GM21381 (cell line): ENCODE results near the gene CAPZA3.
"Not testable (repeated sequence)": the region's sequence is repeated elsewhere in the genome, so short reads cannot be mapped to it uniquely, and the experiment has no call there.

Experiments used
- ATAC-seq: cut with Tn5 transposase; IDR thresholded peaks from one replicate; pipeline ENCODE4 v1.9.1; 2021; ENCODE audit warnings: mild to moderate bottlenecking, moderate library complexity; ENCODE audit not compliant: unreplicated experiment

Gene CAPZA3, protein sequence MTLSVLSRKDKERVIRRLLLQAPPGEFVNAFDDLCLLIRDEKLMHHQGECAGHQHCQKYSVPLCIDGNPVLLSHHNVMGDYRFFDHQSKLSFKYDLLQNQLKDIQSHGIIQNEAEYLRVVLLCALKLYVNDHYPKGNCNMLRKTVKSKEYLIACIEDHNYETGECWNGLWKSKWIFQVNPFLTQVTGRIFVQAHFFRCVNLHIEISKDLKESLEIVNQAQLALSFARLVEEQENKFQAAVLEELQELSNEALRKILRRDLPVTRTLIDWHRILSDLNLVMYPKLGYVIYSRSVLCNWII

DNA sequence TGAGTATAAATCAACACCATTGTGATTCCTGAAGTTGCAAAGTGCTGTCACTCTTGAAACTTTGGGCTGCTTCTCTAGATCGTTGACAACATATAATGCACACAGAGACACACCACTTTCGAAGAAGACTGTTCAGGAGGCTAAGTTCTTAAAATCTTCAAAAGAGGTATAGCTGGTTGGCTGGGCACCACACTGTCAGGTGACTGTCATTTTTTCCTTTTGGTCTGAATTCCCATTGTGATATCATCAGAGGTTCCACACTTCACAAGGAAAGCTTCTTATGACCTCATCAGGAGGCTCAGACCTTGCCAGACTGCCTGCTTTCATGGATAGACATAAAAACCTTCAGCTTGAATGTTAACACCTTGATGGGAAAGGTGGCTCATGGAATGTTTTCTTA, at the start of gene CAPZA3, which contains the start of gene PLCZ1:
Gene CAPZA3 (plus strand): TSS at position 301 of the 400 bp plus-strand sequence. CDS start 150 bp downstream, outside the sequence.
Gene PLCZ1 (minus strand): TSS at position 194 of the 400 bp plus-strand sequence. CDS start 641 bp downstream, outside the sequence.
- ATAC-seq = no peak

DNA sequence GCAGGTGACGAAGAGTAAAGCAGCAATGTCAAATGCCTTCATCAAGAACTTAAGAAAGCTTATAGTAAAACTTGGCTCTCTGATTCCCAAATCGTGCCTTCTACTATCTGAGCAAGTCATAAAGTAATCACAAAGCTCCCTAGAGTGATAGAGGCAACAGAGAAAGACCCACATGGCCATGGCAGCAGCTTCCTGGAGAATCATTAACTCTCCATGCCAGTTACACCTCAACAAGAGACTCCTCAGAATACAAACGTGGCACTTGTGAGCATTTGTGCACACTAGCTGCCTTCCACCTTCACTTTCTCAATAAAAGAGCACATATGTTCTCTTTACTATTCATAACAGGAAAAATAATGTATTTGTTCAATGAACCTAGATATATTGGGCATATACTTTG, 48.1 kb upstream of the CAPZA3 start:
- no peak for ATAC-seq

DNA sequence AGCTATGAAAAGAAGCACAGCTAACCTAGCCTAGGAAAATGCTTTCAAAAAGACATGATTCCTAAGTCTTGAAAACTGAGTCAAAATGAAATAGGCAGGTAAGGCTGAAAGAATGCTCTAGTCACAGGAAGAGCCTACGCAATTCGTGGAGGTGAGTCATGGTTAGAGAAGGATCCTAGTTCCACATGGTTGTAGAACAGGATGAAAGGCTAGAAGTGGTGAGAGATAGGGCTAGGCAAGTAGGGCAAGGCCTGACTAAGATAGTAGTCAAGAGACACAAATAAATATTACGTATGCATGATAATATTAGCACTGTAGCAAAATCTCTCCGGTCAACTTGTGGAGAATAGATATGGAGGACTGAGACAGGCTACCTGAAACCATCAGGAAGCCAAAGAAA, 47.3 kb upstream of the CAPZA3 start:
- no peak for ATAC-seq

DNA sequence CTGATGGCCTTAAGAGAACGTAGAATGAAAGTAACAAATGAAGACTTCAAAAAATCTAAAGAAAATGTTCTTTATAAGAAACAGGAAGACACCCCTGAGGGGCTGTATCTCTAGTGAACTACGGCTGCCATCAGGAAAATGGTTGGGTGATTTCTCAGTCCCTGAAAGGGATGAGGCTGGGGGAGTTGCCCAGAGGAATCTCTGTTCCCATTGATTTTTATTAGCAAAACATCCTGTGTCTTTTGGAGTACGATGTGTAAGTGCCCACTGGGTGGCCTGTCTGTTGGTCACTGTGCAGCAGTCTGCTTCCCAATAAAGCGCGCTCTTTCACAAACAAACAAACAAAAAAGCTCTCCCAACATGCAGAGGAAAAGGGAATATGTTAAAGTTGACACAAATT, 43.9 kb upstream of the CAPZA3 start:
- not testable (repeated sequence) for ATAC-seq

DNA sequence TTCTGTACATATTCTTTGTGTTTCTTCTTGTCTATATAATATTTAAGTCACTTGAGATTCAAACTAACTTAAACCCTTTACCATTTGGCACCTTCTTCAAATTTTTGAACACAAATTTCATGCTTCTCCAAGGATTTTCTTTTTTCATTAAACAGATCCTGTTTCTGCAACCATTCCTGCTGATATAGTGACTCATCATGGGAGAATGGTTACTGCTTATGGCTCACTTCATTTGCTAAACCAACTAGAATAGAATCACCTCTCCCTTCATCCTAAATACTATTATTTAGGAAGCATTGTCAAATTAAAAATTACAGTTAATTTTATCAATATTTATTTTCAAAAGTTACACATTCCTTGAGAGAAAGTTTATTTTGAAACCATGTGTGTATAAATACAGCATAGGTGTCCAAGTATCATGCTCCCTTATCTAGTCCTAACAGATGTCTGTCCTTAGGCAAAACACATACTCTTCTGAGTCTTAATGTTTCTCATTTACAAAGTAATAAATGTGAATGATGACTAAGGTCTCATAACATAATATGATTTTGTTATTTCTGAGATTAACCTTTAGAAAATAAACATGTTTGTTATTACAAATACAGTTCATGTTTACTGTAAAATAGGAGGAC, 40.8 kb upstream of the CAPZA3 start:
- no peak for ATAC-seq

DNA sequence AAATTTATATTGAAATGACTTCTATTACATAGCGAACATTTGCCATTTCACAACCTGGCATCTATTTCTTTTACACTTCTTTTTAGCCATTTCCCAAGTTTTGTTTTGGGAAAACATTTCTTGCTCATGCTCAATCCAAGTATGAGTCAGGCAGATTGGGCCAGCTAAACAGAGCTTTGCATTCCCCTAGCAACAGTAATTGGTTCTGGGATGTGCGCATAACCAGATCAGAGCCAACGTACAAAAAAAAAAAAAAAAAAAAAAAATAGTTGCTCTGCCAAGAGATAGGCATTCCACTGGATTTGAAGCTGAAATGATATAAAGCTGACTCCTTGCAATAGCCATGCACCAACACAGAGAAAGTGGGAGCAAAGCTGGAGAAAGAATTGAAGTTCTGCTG, 37.6 kb upstream of the CAPZA3 start:
- no peak for ATAC-seq

DNA sequence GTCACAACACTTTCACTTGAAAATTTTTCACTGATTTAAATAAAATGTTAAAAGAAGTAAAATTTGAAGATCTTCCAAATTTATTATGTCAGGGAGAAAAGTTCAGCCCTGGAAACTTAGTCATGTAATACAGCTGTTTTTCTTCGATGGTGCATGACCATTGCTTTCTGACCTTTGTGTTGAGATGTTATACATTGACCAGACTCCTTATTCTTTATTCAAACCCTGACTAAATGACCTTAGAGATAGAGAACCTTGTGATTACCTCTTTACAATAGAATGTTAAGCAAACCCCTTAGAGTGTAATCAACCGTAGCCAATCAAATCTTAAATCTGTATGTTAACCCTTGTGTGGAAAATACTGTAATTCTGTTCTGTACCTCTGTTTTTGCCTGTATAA, 34.6 kb upstream of the CAPZA3 start:
- no peak for ATAC-seq

DNA sequence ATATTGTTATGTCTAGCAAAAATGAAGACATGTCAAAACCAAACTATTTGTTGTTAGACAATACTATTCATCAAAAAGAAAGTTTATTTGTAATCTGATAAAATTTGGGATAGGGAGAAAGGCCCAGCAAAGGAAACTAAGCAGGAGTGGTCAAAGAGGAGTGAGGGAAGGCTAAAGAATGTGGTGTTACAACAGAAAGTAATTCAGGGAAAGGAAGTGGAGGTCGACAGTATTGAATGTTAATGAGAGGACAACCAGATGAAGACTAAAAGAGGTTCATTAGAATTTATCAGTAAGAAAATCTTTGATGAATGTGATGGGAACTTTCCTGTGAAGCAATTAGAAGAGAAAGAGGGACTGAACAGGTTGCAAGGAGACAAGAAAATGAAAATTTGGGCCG, 34.0 kb upstream of the CAPZA3 start:
- no peak for ATAC-seq

DNA sequence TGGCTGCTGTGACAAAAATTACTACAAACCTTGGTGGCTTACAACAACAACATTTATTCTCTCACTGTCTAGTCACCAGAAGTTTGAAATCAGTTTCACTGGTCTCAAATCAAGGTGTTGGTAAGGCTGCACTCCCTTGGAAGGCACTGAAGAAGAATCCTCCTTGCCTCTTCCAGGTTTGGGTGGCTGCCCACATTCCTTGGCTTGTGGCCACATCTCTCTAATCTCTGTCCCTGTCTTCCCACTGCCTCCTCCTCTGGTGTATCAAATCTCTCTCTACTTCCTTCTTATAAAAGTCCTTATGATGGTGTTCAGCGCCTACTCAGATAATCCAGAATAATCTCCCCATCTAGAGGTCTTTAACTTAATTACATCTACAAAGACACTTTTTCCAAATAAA, 31.1 kb upstream of the CAPZA3 start:
- ATAC-seq = no peak

DNA sequence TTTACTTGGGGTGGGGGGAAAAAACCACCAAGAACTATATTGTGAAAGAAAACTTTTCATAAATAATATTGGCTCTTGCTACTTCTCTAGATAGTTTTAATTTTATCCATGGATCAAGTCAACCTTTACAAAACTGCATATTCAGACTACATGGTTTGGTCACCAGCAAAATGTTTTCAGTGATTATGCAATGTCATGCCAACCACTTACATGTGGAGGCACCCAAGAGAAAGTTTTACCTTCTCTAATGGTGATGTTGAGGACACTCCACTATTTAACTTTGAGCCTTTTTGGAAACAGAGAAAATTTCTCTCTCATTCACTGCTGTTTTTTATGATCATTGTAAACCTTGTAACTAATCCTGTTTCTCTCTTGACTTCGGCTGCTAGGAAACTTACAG, 21.7 kb upstream of the CAPZA3 start:
- ATAC-seq = no peak

DNA sequence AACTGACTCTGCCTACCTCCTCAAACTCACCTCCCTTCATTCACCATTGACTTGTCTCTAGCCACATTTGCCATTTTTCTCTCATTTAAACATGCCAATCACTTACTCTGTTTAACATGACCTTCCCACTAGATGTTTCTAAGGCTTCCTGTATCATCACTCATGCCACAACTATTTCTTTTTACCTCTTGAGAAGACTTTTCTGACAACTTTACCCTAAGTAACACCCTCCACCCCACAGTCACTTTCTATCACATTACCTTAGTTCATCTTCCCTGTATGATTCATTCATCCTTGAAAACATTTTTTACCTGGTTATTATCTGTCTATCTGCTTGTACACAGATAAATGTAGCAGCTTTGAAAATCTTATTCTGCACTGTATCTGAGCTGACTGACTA, 19.5 kb upstream of the CAPZA3 start:
- ATAC-seq = no peak

DNA sequence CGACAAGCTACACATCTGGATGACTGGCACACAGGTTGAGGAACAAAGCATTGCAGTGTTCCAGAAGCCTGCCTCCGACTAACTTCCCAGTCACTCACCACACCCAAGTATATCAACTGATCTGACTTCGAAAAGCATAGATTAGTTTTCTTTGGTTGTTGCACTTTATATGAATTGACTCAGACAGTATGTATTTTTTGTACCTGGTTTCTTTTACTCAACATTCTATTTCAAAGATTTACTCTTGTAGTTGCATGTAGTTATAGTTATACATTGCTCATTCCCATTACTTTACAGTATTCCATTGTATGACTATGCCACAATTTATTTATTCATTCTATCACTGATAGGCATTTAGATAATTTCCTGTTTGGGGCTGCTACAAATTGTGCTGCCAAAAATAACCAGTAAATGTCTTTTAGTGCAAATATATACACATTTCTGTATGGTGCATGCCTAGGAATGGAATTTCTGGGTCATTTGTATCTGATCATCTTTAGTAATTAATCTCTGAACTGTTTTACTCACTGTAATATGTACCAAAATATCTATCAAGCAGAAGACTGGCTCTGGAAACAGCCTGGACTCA, 17.9 kb upstream of the CAPZA3 start:
- no peak for ATAC-seq

DNA sequence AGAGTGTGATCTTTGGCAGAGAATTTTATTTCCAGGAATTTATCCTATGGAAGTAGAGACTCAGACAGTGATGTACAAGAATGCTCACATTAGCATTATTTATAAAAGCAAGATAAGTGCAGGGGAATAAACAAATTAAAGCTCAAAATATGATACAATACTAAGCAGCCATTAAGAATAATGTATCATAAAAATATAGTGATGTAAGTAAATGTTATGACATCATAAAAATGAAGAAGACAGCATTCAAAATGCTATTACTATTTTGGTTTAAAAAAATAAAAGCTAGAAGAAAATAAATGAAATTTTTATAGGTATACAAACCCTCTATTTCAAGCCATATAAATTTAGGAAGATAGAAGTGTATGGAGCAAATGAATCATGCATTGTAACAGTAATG, 17.2 kb upstream of the CAPZA3 start:
- ATAC-seq = no peak

DNA sequence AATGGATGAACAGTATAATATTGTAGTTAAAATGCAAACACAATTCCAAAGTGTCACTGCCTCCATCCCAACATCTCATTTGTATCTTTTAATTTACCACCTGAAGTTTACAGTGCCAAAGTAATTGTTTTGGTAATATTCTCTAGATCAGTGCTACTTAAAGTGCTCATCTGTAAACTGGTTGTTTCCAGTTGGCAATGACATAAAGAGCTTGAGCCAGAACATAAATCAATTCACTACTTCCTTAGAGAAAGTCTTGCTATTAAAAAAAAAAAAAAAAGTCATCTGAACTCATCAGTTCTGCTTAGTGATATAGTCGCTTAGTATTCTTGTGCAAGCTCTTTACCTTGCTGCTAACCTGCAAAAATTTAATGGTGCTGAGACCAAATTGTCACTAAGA, 16.5 kb upstream of the CAPZA3 start:
- no peak for ATAC-seq

DNA sequence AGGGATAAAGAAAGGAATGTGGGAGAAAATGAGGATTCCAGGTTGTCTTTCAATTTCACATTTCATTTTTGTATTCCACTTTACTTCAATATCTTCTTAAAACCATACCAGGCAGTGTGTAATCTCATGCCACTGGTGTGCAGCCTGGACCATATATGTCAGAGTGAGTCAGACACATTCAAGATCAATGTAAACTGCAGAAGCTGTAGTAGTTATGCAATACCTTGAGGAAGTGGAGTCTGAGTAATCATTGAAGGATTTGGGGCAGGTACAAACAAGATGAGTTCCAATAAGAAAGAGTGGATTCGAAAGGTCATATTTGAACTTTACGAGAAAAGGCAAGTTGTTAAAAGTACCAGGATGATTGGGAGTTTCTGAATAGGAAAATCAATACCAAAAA, 14.2 kb upstream of the CAPZA3 start:
- no peak for ATAC-seq

DNA sequence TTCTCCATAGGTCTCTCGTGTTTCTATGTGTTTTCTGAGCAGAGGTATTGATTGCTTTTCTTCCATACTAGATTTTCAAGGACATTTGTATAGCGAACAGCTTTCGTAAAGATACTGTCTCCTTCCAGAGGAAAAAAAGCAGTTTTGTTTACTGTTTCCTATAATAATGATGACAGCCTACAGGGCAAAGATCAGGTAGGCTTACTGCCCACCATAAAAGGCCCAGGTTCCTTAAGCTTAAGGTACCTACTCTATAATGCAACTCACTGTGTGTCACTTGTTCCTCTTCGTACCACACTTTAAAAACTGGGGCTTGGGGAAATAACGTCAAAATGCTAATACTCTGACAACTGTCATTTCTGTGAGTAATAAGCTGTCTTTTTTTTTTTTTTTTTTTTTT, 6.8 kb upstream of the CAPZA3 start:
- ATAC-seq = no peak

DNA sequence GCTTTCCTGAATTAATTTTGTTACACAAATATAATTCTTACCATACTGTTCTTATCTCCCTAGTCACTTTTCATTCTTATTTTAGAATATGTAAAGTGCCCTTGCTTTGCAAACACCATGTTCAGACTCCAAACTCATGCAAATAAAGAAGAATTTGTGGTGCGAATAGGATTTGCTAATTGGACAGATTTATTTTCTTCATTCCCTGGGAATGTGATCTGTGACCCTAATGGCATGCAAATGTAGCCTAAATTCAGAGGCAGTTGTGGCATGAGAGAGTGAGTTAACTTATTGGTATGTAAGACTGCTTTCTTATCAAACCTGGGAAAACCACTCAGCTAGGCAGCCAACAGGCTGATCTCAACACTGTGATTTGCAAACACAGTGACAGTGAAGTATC, 10.0 kb downstream of the CAPZA3 start:
- no peak for ATAC-seq

DNA sequence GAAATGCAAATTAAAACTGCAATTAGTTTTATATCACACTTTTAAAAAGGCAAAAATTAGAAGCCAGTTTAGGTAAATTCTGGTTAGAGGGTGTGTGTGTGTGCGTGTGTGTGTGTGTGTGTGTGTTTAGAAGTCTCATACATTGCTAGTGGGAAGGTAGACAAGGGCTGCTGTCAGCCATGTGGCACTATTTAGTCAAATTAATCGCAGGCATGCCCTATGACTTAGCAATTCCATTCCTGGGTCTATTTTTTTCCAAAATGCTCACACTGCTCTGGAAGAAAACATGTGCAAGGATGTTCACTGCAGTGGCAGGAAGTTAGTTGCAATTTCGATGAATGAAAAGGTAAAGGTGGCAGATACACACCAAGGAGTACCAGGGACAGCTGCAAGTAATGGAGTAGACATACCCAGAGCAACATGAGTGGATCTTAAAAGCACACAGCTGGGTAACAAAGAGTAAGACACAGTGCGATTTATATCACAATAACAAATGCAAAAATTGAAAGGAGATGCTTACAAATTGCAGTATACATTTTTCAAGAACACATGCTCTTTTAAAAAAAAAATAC, 11.6 kb downstream of the CAPZA3 start:
- no peak for ATAC-seq

DNA sequence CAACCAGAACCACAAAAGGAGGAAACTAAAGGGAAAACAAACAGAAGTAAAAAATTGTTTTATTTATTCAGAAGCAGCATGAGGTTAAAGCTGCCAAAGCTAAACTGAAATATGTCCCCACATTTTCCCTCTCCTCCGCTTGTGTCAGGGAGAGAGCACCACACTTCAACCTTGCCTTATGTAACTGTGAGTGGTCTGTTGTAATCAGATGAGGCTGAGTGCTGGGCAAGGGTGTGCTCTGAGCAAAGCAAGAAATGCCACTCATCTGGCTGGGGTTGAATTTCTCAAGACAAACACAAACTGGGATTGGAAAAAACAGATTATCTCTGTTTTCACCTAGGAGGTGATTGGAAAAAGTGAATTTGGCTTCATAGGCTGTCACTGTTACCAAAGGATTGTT, 12.2 kb downstream of the CAPZA3 start:
- ATAC-seq = no peak

DNA sequence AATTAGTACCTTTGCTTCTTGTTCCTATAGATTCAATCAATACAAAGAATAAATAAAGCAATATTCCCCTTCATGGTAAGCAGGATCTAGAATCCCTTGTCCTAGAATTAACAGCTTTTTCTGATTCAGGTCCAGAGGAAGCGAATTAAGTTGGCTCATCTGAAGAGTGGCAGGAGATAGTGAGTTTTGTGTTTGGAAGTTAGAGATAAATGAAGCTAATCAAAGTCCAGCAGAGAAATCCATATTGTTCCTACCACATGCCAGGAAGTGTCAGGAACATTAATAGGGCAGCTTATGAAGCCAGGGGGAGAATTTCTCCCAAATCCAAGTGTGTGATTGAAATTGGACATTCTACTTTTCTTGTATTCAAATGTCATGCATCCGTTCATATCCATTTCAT, 13.9 kb downstream of the CAPZA3 start:
- ATAC-seq = no peak

DNA sequence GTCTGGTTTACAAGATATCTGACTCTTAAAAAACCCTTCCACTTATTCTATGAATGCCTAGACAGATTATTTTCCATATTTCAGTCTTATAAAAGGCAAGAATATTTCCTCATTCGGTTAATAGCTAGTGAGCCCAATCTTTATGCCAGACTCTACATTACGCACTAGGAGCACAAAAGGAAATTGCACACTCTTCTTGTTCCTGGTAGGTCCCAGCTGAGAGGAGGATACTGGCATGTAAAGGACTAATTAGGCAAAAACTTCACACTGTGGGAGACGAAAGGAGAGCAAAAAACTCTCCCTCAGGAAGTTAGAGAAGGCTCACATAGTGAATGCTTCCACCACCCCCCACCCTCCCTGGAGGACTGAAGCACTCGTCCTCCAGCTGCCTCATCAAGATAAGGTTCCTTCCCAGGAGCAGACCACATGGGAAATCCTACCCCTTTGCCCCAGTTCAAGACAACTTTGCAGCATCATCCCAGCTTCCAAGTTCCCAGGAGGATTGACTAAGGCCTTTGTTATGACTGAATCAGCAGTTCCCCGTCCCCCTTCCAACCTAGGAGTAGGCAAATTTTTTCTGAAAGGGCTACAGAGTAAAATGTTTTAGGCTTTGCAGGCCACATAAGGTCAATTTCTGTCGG, 14.5 kb downstream of the CAPZA3 start:
- ATAC-seq = no peak

DNA sequence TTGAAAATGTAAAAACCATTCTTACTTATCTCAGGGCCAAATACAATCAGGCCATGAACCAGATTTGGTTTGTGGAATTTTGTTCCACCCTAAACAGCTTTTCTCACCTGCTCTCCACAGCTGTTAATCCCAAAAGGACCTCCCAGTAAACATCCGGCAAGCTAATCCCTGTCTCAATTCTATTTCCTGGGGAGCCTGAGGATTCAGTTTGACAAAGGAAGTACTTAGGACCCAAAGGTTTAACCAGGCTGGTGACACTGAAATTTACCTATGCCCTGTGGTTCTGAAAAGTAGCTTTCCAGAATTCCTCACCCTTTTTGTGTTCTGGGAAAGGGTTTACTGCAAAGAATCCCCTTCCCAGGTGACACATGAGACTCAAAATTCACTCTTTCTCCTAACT, 15.0 kb downstream of the CAPZA3 start:
- ATAC-seq = no peak
